ENCODE measurements around the gene NPR3.

GRCh38 chr5:32664523-32664922 lies 46.6 kb upstream of the NPR3 start:
- TF ChIP-seq CTCF (IDR thresholded peaks at IDR 0.05) (no peak), POLR2A (IDR thresholded peaks at IDR 0.05) (no peak)
